Keratinocyte (primary cell): ENCODE data around the gene SCYGR7. TPM values are rescaled to one million over a fixed set of nuclear protein-coding genes. Genes with fewer than 3 reads are reported as not detected.

ENCODE experiments used
- DNase-seq: peaks from one replicate; pipeline ENCODE4 v3.0.0-alpha.2; 2011; ENCODE audit warnings: low read depth, missing footprints, low spot score
- FAIRE-seq: peaks from 2 replicates; lab custom pipeline; 2011; peaks lifted over from hg19 to GRCh38; lab: Jason Lieb, UNC
- H2AFZ ChIP-seq: 2 replicates; pipeline ENCODE4 v1.6.0; 2012; ENCODE audit warnings: low read length, control low read depth, inconsistent platforms; ENCODE audit not compliant: control insufficient read depth
- H3K27ac ChIP-seq: 2 replicates; pipeline ENCODE4 v1.5.1; 2011; ENCODE audit warnings: low read length; ENCODE audit not compliant: control insufficient read depth, insufficient read depth
- H3K27me3 ChIP-seq: 3 replicates; pipeline ENCODE4 v1.6.0; 2011; ENCODE audit warnings: low read length; ENCODE audit not compliant: control insufficient read depth, insufficient read depth; ENCODE audit errors: extremely low read depth
- H3K36me3 ChIP-seq, 2 experiments: 2 replicates in 1 of 2; 3 replicates in 1 of 2; pipeline ENCODE4 v1.5.1; 2011; ENCODE audit warnings: low read length in 2 of 2, mild to moderate bottlenecking in 1 of 2; ENCODE audit not compliant: control insufficient read depth in 2 of 2, insufficient read depth in 2 of 2; ENCODE audit errors: extremely low read depth in 1 of 2
- H3K4me1 ChIP-seq: 3 replicates; pipeline ENCODE4 v1.5.1; 2011; ENCODE audit warnings: low read length; ENCODE audit not compliant: control insufficient read depth, insufficient read depth; ENCODE audit errors: extremely low read depth
- H3K4me2 ChIP-seq: 3 replicates; pipeline ENCODE4 v1.6.0; 2011; ENCODE audit warnings: low read depth, low read length; ENCODE audit not compliant: control insufficient read depth, insufficient read depth; ENCODE audit errors: extremely low read depth
- H3K4me3 ChIP-seq, 3 experiments: fragments of 200-600 bp in 1 of 3; sonication (generic) in 1 of 3; 2 replicates in 2 of 3; 3 replicates in 1 of 3; pipeline ENCODE4 v1.5.1; 2011 to 2016; ENCODE audit warnings: low read length in 3 of 3, mild to moderate bottlenecking in 3 of 3, control low read depth in 2 of 3, inconsistent platforms in 1 of 3, low read depth in 1 of 3, mixed read lengths in 1 of 3, mixed run types in 1 of 3, moderate library complexity in 1 of 3; ENCODE audit not compliant: control insufficient read depth in 2 of 3, insufficient read depth in 2 of 3; ENCODE audit errors: extremely low read depth in 1 of 3
- H3K79me2 ChIP-seq: 2 replicates; pipeline ENCODE4 v1.6.0; 2012; ENCODE audit warnings: low read length; ENCODE audit not compliant: control insufficient read depth, insufficient read depth
- H3K9ac ChIP-seq: 3 replicates; pipeline ENCODE4 v1.6.0; 2011; ENCODE audit warnings: low read length; ENCODE audit not compliant: control insufficient read depth, insufficient read depth; ENCODE audit errors: extremely low read depth
- H3K9me1 ChIP-seq: 3 replicates; pipeline ENCODE4 v1.6.0; 2011; ENCODE audit warnings: low read length; ENCODE audit not compliant: control insufficient read depth, insufficient read depth; ENCODE audit errors: extremely low read depth
- H3K9me3 ChIP-seq: 2 replicates; pipeline ENCODE4 v1.5.1; 2012; ENCODE audit warnings: low read depth, low read length; ENCODE audit not compliant: control insufficient read depth
- H4K20me1 ChIP-seq: 3 replicates; pipeline ENCODE4 v1.6.0; 2011; ENCODE audit warnings: low read length; ENCODE audit not compliant: control insufficient read depth, insufficient read depth; ENCODE audit errors: extremely low read depth
- CTCF ChIP-seq, 3 experiments: IDR thresholded peaks in 1 of 3; conservative IDR thresholded peaks in 1 of 3; optimal IDR thresholded peaks in 1 of 3; 2 replicates in 2 of 3; 3 replicates in 1 of 3; pipeline versions ENCODE3 to v1.5.1; 2011; ENCODE audit warnings: low read length in 3 of 3, mild to moderate bottlenecking in 3 of 3, moderate library complexity in 2 of 3, control low read depth in 1 of 3, inconsistent platforms in 1 of 3; ENCODE audit not compliant: insufficient read depth in 2 of 3; ENCODE audit errors: extremely low read depth in 1 of 3
- EZH2 ChIP-seq: IDR thresholded peaks from one replicate; pipeline ENCODE4 v1.6.1; 2012; ENCODE audit warnings: inconsistent platforms, mild to moderate bottlenecking, low read length, moderate library complexity
- dilution Hi-C: fragments of 300-500 bp; cut with MboI; formaldehyde crosslinking; loops from one replicate; pipeline ENCODE4 v1.7.0; 2020; ENCODE audit warnings: low sequenced_read_pairs; ENCODE audit not compliant: extremely low pct_ligation_motif_present
- polyA plus RNA-seq, 5 experiments: library from polyadenylated mRNA; depleted of rRNA in 3 of 5; stranded (reverse) in 3 of 5; stranded (forward) in 1 of 5; unstranded in 1 of 5; fragments of >200 nt; gene quantifications; 1 replicate in 1 of 5; 2 replicates in 3 of 5; 3 replicates in 1 of 5; pipeline versions ENCODE4 v1.2.1 to v1.2.3, GENCODE V29; 2011 to 2012; ENCODE audit warnings: missing spikeins in 2 of 5, low read depth in 1 of 5, low replicate concordance in 1 of 5

SCYGR7 gene
- polyA plus RNA-seq, 1 donor (not counting 4 experiments of a cell fraction or from before 2014, with no cell fraction given) = not detected

- Histone ChIP-seq H3K9me3 (no peaks in the 10 kb centered on the region), H2AFZ (no peak overlapping the region), H3K4me3 (no peak overlapping the region), H3K79me2 (no peaks in the 10 kb centered on the region), H3K27me3 (no peaks in the 10 kb centered on the region), H3K4me2 (peak overlapping the region; percentile 33), H4K20me1 (no peaks in the 10 kb centered on the region), H3K4me1 (peaks cover 19% of the 10 kb centered on the region), H3K36me3 (no peaks in the 10 kb centered on the region), H3K27ac (no peak overlapping the region), H3K9me1 (no peaks in the 10 kb centered on the region), H3K9ac (no peak overlapping the region)
- DNase-seq (peak; percentile 48), FAIRE-seq (peak; percentile 94)
- dilution Hi-C loops = no loop called here
- TF ChIP-seq EZH2 (no peak), CTCF (optimal IDR thresholded peaks at IDR 0.05 in 1 of 3, IDR thresholded peaks at IDR 0.05 in 1 of 3, conservative IDR thresholded peaks at IDR 0.05 in 1 of 3; ENCODE audit: extremely low read depth in 1 of 3, insufficient read depth in 2 of 3, low read length in 3 of 3) (no peak)
Observed at GRCh38 chr2:227703961-227704360, 24.2 kb upstream of the SCYGR7 start.

- no peak for FAIRE-seq
- dilution Hi-C loops = no loop called here
Observed at GRCh38 chr2:227706859-227707258, 21.3 kb upstream of the SCYGR7 start.

More at GRCh38 chr2:227706859-227707258, 21.3 kb upstream of the SCYGR7 start:
- no peak for TF ChIP-seq EZH2
- TF ChIP-seq CTCF (optimal IDR thresholded peaks at IDR 0.05 in 1 of 3, IDR thresholded peaks at IDR 0.05 in 1 of 3, conservative IDR thresholded peaks at IDR 0.05 in 1 of 3; ENCODE audit: extremely low read depth in 1 of 3, insufficient read depth in 2 of 3, low read length in 3 of 3) = no peak
- H3K27ac ChIP-seq = no peak overlapping the region
- H3K4me1 ChIP-seq = peaks cover 19% of the 10 kb centered on the region
- H3K9me1 ChIP-seq = no peaks in the 10 kb centered on the region
- H2AFZ ChIP-seq = no peak overlapping the region
- no peaks in the 10 kb centered on the region for H3K36me3 ChIP-seq
- H3K9ac ChIP-seq = no peak overlapping the region
- H4K20me1 ChIP-seq = no peaks in the 10 kb centered on the region
- no peak for DNase-seq
- H3K27me3 ChIP-seq = no peaks in the 10 kb centered on the region
- H3K79me2 ChIP-seq = no peaks in the 10 kb centered on the region
- H3K4me3 ChIP-seq = no peak overlapping the region
- H3K4me2 ChIP-seq = no peak overlapping the region
- no peaks in the 10 kb centered on the region for H3K9me3 ChIP-seq
